ENCODE results near the gene CD48.

Gene CD48

GRCh38 chr1:160711602-160712311, at the start of gene CD48:
TSS of gene CD48 (minus strand) at chr1:160711822. CDS start at chr1:160711763, 59 bp downstream.
- no peak for DNase-seq (ENCODE audit: low spot score)

GRCh38 chr1:160761046-160761445, 49.4 kb upstream of the CD48 start:
- DNase-seq (ENCODE audit: low spot score): no peak

- DNase-seq (ENCODE audit: low spot score): no peak
Observed at GRCh38 chr1:160759740-160760139, 48.1 kb upstream of the CD48 start.

- DNase-seq (ENCODE audit: low spot score): no peak
Observed at GRCh38 chr1:160758521-160758920, 46.9 kb upstream of the CD48 start.

GRCh38 chr1:160756849-160757201, 45.2 kb upstream of the CD48 start:
- DNase-seq (ENCODE audit: low spot score): no peak

- DNase-seq (ENCODE audit: low spot score): no peak
Observed at GRCh38 chr1:160755911-160756848, 44.6 kb upstream of the CD48 start.

GRCh38 chr1:160755461-160755860, 43.8 kb upstream of the CD48 start:
- DNase-seq (ENCODE audit: low spot score): no peak

GRCh38 chr1:160753594-160753993, 42.0 kb upstream of the CD48 start:
- no peak for DNase-seq (ENCODE audit: low spot score)

- no peak for DNase-seq (ENCODE audit: low spot score)
Observed at GRCh38 chr1:160752924-160753323, 41.3 kb upstream of the CD48 start.

GRCh38 chr1:160752406-160752805, 40.8 kb upstream of the CD48 start:
- DNase-seq (ENCODE audit: low spot score): no peak

- no peak for DNase-seq (ENCODE audit: low spot score)
Observed at GRCh38 chr1:160750608-160751007, 39.0 kb upstream of the CD48 start.

- no peak for DNase-seq (ENCODE audit: low spot score)
Observed at GRCh38 chr1:160748878-160749269, 37.3 kb upstream of the CD48 start.

- DNase-seq (ENCODE audit: low spot score): no peak
Observed at GRCh38 chr1:160748181-160748877, 36.7 kb upstream of the CD48 start.

- no peak for DNase-seq (ENCODE audit: low spot score)
Observed at GRCh38 chr1:160747717-160748116, 36.1 kb upstream of the CD48 start.

GRCh38 chr1:160746836-160747500, 35.3 kb upstream of the CD48 start:
- no peak for DNase-seq (ENCODE audit: low spot score)

- DNase-seq (ENCODE audit: low spot score): no peak
Observed at GRCh38 chr1:160745551-160745950, 33.9 kb upstream of the CD48 start.

GRCh38 chr1:160744852-160745520, 33.4 kb upstream of the CD48 start:
- no peak for DNase-seq (ENCODE audit: low spot score)

GRCh38 chr1:160744199-160744851, 32.7 kb upstream of the CD48 start:
- DNase-seq (ENCODE audit: low spot score): no peak

- no peak for DNase-seq (ENCODE audit: low spot score)
Observed at GRCh38 chr1:160743266-160743665, 31.6 kb upstream of the CD48 start.

- DNase-seq (ENCODE audit: low spot score): no peak
Observed at GRCh38 chr1:160742428-160743127, 31.0 kb upstream of the CD48 start.

All from AG08395 (cell line).